GM18861 (cell line): Measurements from ENCODE around the gene CHAC1.

Source experiments
- ATAC-seq: cut with Tn5 transposase; IDR thresholded peaks from one replicate; pipeline ENCODE4 v1.9.1; 2021; ENCODE audit not compliant: unreplicated experiment

The CHAC1 gene

GRCh38 chr15:40922608-40923005, 30.7 kb upstream of the CHAC1 start:
- ATAC-seq, result no peak

GRCh38 chr15:40923551-40923950, 29.7 kb upstream of the CHAC1 start:
- ATAC-seq, result no peak

- ATAC-seq, result no peak
Measured at GRCh38 chr15:40925495-40925862, 27.8 kb upstream of the CHAC1 start.

GRCh38 chr15:40925863-40926658, 27.2 kb upstream of the CHAC1 start:
- no peak for ATAC-seq

GRCh38 chr15:40926659-40927494, 26.4 kb upstream of the CHAC1 start:
- no peak for ATAC-seq

GRCh38 chr15:40927495-40927872, 25.8 kb upstream of the CHAC1 start:
- no peak for ATAC-seq

GRCh38 chr15:40927873-40928806, 25.1 kb upstream of the CHAC1 start:
- ATAC-seq, result no peak

GRCh38 chr15:40928821-40929659, 24.2 kb upstream of the CHAC1 start, which contains the start of gene DLL4:
TSS of gene DLL4 (plus strand) at chr15:40929340. CDS start at chr15:40929669, 329 bp downstream.
- ATAC-seq, result no peak

- ATAC-seq, result no peak
Measured at GRCh38 chr15:40929660-40930429, 23.4 kb upstream of the CHAC1 start.

GRCh38 chr15:40930430-40931299, 22.6 kb upstream of the CHAC1 start:
- no peak for ATAC-seq

GRCh38 chr15:40931300-40932142, 21.8 kb upstream of the CHAC1 start:
- ATAC-seq, result no peak

GRCh38 chr15:40932156-40932555, 21.1 kb upstream of the CHAC1 start:
- ATAC-seq, result no peak

- ATAC-seq, result no peak
Measured at GRCh38 chr15:40932649-40933516, 20.4 kb upstream of the CHAC1 start.

GRCh38 chr15:40933517-40933902, 19.8 kb upstream of the CHAC1 start:
- no peak for ATAC-seq

- no peak for ATAC-seq
Measured at GRCh38 chr15:40934457-40934856, 18.8 kb upstream of the CHAC1 start.

- no peak for ATAC-seq
Measured at GRCh38 chr15:40936234-40936708, 17.0 kb upstream of the CHAC1 start.
